ENCODE measurements around the gene PWWP2A. TPM values are rescaled to one million over a fixed set of nuclear protein-coding genes. Genes with fewer than 3 reads are reported as not detected.
A peak's percentile ranks its signal among the peaks of the same experiment; 100 is the strongest.

The PWWP2A gene
- total RNA-seq, 1 experiment from 2014 or later = 66.7 TPM

DNA sequence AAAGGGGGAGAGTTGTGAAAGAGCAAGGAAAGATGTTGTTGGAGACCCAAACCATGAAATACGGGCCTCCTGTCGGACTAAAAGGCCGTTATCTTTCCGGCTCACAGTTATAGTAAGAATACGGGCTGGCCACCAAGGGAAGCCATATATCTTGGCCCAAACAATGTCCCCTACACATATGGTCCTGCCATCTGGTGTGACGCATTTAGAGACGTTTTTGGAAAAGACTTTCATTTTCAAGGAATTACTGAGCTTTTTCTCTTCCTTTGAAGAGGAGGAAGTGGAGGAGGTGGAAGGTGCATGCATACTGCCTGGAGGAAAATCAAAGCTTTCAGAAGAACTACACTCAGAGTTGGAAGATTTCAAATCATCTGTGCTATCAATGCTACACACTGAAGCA, 26.7 kb downstream of the PWWP2A start:
- H2AFZ ChIP-seq (ENCODE audit: low read length) = no peak overlapping the region
- no peak overlapping the region for H4K5ac ChIP-seq (ENCODE audit: insufficient read length, low read depth, low read length)
- no peaks in the 10 kb centered on the region for H3K27me3 ChIP-seq (ENCODE audit: insufficient read depth, low read length)
- H3K56ac ChIP-seq (ENCODE audit: insufficient read length, low read depth, low read length) = no peak overlapping the region
- no peak overlapping the region for H3K23ac ChIP-seq (ENCODE audit: insufficient read length, low read depth, low read length)
- H2BK15ac ChIP-seq (ENCODE audit: low read depth, low read length) = no peak overlapping the region
- peak overlapping the region; percentile 13 to 86 (median 74); a peak in 5 of 7 replicates for H3K27ac Mint-ChIP-seq
- no peak overlapping the region for H3K27ac ChIP-seq (ENCODE audit: insufficient read length, low read depth, low read length)
- no peaks in the 10 kb centered on the region for H4K20me1 ChIP-seq (ENCODE audit: control insufficient read depth, insufficient read depth, insufficient read length)
- H4K91ac ChIP-seq (ENCODE audit: insufficient read length, low read depth, low read length) = no peak overlapping the region
- peaks cover 19 to 43% (median 34%) of the 10 kb centered on the region in 3 experiments; a peak in 6 of 7 replicates for H3K36me3 Mint-ChIP-seq (ENCODE audit: insufficient read depth in 1 of 3, low read depth in 3 of 3)
- TF ChIP-seq, protein P1, sequence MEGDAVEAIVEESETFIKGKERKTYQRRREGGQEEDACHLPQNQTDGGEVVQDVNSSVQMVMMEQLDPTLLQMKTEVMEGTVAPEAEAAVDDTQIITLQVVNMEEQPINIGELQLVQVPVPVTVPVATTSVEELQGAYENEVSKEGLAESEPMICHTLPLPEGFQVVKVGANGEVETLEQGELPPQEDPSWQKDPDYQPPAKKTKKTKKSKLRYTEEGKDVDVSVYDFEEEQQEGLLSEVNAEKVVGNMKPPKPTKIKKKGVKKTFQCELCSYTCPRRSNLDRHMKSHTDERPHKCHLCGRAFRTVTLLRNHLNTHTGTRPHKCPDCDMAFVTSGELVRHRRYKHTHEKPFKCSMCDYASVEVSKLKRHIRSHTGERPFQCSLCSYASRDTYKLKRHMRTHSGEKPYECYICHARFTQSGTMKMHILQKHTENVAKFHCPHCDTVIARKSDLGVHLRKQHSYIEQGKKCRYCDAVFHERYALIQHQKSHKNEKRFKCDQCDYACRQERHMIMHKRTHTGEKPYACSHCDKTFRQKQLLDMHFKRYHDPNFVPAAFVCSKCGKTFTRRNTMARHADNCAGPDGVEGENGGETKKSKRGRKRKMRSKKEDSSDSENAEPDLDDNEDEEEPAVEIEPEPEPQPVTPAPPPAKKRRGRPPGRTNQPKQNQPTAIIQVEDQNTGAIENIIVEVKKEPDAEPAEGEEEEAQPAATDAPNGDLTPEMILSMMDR (conservative IDR thresholded peaks at IDR 0.05) = no peak
- no CpG with 5 or more reads among the region's 7 CpGs for WGBS (ENCODE audit: extremely low coverage, insufficient read length, low lambda C conversion rate)
- H2BK120ac ChIP-seq (ENCODE audit: low read depth, low read length, poor library complexity, severe bottlenecking) = no peak overlapping the region
- H3K23me2 ChIP-seq (ENCODE audit: insufficient read length, low read depth, low read length, poor library complexity, severe bottlenecking) = no peaks in the 10 kb centered on the region
- H2BK5ac ChIP-seq (ENCODE audit: insufficient read length, low read length) = no peak overlapping the region
- no peak overlapping the region for H3K4ac ChIP-seq (ENCODE audit: low read depth, low read length)
- H4K8ac ChIP-seq (replicated peaks; ENCODE audit: insufficient read length, low read depth, low read length) = no peak overlapping the region
- no peak overlapping the region for H3K4me2 ChIP-seq (ENCODE audit: insufficient read depth, insufficient read length, low read length)
- no peak for DNase-seq
- H3K79me1 ChIP-seq (ENCODE audit: insufficient read depth, low read depth, low read length, poor library complexity, severe bottlenecking) = no peaks in the 10 kb centered on the region
- H3K4me3 Mint-ChIP-seq = no peak overlapping the region
- H3K4me1 Mint-ChIP-seq = peaks cover 3 to 4% of the 10 kb centered on the region in 2 experiments; a peak in 2 of 4 replicates
- no peaks in the 10 kb centered on the region for H3K9me3 ChIP-seq (ENCODE audit: control insufficient read depth, low read depth, low read length)
- H3K14ac ChIP-seq (ENCODE audit: insufficient read depth, low read length) = no peak overlapping the region
- H3K9me3 Mint-ChIP-seq = no peaks in the 10 kb centered on the region
- H3K79me2 ChIP-seq (ENCODE audit: insufficient read depth, low read length) = no peaks in the 10 kb centered on the region
- no peak overlapping the region for H3T11ph ChIP-seq (ENCODE audit: low read length)
- no peak overlapping the region for H3K9ac ChIP-seq (ENCODE audit: extremely low read depth, insufficient read length, low read length)
- no peaks in the 10 kb centered on the region for H3K27me3 Mint-ChIP-seq (ENCODE audit: low read depth)
- H2AK5ac ChIP-seq (ENCODE audit: insufficient read length, low read length) = no peak overlapping the region
- H2BK20ac ChIP-seq (ENCODE audit: low read depth, low read length, poor library complexity, severe bottlenecking) = no peak overlapping the region
- no peak overlapping the region for H3K18ac ChIP-seq (ENCODE audit: insufficient read length, low read depth, low read length)
- no peaks in the 10 kb centered on the region for H3K4me1 ChIP-seq (ENCODE audit: insufficient read depth, low read length)
- no peak overlapping the region for H2BK12ac ChIP-seq (ENCODE audit: insufficient read length, low read depth, low read length)
